Parathyroid adenoma (tissue), 2 donors: ENCODE data around the gene KCNQ1.
"Not testable (repeated sequence)": the region's sequence is repeated elsewhere in the genome, so short reads cannot be mapped to it uniquely, and the experiment has no call there.

Experiments
- H2AFZ ChIP-seq: fragments of 300-600 bp; sonication (generic); one replicate; pipeline ENCODE4 v1.7.0; 2017; ENCODE audit warnings: antibody characterized with exemption, mild to moderate bottlenecking
- H3K27ac ChIP-seq: fragments of 300-600 bp; sonication (generic); one replicate; pipeline ENCODE4 v1.7.0; 2017
- H3K27me3 ChIP-seq: fragments of 300-600 bp; sonication (generic); one replicate; pipeline ENCODE4 v1.7.0; 2017; ENCODE audit warnings: low read length; ENCODE audit not compliant: control insufficient read depth, insufficient read depth
- H3K36me3 ChIP-seq: fragments of 300-600 bp; sonication (generic); one replicate; pipeline ENCODE4 v1.7.0; 2017; ENCODE audit warnings: low read length; ENCODE audit not compliant: control insufficient read depth, insufficient read depth
- H3K4me1 ChIP-seq: fragments of 300-600 bp; sonication (generic); one replicate; pipeline ENCODE4 v1.7.0; 2017; ENCODE audit warnings: control low read depth
- H3K4me2 ChIP-seq: fragments of 300-600 bp; sonication (generic); one replicate; pipeline ENCODE4 v1.7.0; 2017; ENCODE audit warnings: low read length
- H3K4me3 ChIP-seq: fragments of 300-600 bp; sonication (generic); one replicate; pipeline ENCODE4 v1.7.0; 2017; ENCODE audit warnings: low read depth, low read length
- H3K79me2 ChIP-seq: fragments of 300-600 bp; sonication (generic); one replicate; pipeline ENCODE4 v1.7.0; 2017; ENCODE audit warnings: control low read depth
- H3K9ac ChIP-seq: fragments of 300-600 bp; sonication (generic); one replicate; pipeline ENCODE4 v1.7.0; 2017; ENCODE audit warnings: mild to moderate bottlenecking
- H3K9me3 ChIP-seq: fragments of 300-600 bp; sonication (generic); one replicate; pipeline ENCODE4 v1.7.0; 2017; ENCODE audit warnings: low read length; ENCODE audit not compliant: control insufficient read depth
- CTCF ChIP-seq: fragments of 300-600 bp; sonication (generic); IDR thresholded peaks from one replicate; pipeline ENCODE4 v1.7.0; 2017; ENCODE audit warnings: antibody characterized with exemption, mild to moderate bottlenecking
- donor health status: primary hyperparathyroidism.

KCNQ1 gene

GRCh38 chr11:2482745-2483144 lies 37.9 kb downstream of the KCNQ1 start:
- Histone ChIP-seq H3K9me3 (no peaks in the 10 kb centered on the region), H3K27ac (peak overlapping the region; percentile 82), H3K36me3 (peaks cover under 1% of the 10 kb centered on the region), H3K4me1 (peaks cover 3% of the 10 kb centered on the region), H3K4me3 (no peak overlapping the region), H2AFZ (no peak overlapping the region), H3K79me2 (no peaks in the 10 kb centered on the region), H3K27me3 (no peaks in the 10 kb centered on the region), H3K9ac (no peak overlapping the region), H3K4me2 (no peak overlapping the region)
- no peak for TF ChIP-seq CTCF

GRCh38 chr11:2483426-2483825 lies 38.6 kb downstream of the KCNQ1 start:
- Histone ChIP-seq H3K79me2 (no peaks in the 10 kb centered on the region), H3K4me3 (peak overlapping the region; percentile 34), H3K4me2 (peak overlapping the region; percentile 57), H3K9ac (no peak overlapping the region), H3K27ac (peak overlapping the region; percentile 82), H3K36me3 (peaks cover 3% of the 10 kb centered on the region), H3K27me3 (no peaks in the 10 kb centered on the region), H2AFZ (peak overlapping the region; percentile 9), H3K4me1 (peaks cover 3% of the 10 kb centered on the region), H3K9me3 (no peaks in the 10 kb centered on the region)
- TF ChIP-seq CTCF = no peak

- H3K27me3 ChIP-seq = no peaks in the 10 kb centered on the region
- no peaks in the 10 kb centered on the region for H3K79me2 ChIP-seq
- H3K36me3 ChIP-seq = peaks cover 3% of the 10 kb centered on the region
- TF ChIP-seq CTCF = no peak
- no peak overlapping the region for H2AFZ ChIP-seq
- no peak overlapping the region for H3K4me2 ChIP-seq
- peaks cover 3% of the 10 kb centered on the region for H3K4me1 ChIP-seq
- H3K27ac ChIP-seq = peak overlapping the region; percentile 82
- no peak overlapping the region for H3K9ac ChIP-seq
- H3K4me3 ChIP-seq = no peak overlapping the region
- no peaks in the 10 kb centered on the region for H3K9me3 ChIP-seq
Measured at GRCh38 chr11:2484576-2485125, 39.8 kb downstream of the KCNQ1 start.

GRCh38 chr11:2488004-2488403 lies 43.2 kb downstream of the KCNQ1 start:
- Histone ChIP-seq H3K4me1 (peaks cover 3% of the 10 kb centered on the region), H3K9me3 (no peaks in the 10 kb centered on the region), H2AFZ (no peak overlapping the region), H3K27me3 (no peaks in the 10 kb centered on the region), H3K4me2 (no peak overlapping the region), H3K9ac (no peak overlapping the region), H3K27ac (no peak overlapping the region), H3K36me3 (peaks cover 3% of the 10 kb centered on the region), H3K79me2 (no peaks in the 10 kb centered on the region), H3K4me3 (no peak overlapping the region)
- TF ChIP-seq CTCF = no peak

GRCh38 chr11:2489083-2489482 lies 44.3 kb downstream of the KCNQ1 start:
- no peak overlapping the region for H3K4me2 ChIP-seq
- H3K9ac ChIP-seq = no peak overlapping the region
- H3K36me3 ChIP-seq = peaks cover 3% of the 10 kb centered on the region
- H3K4me3 ChIP-seq = no peak overlapping the region
- H2AFZ ChIP-seq = no peak overlapping the region
- peaks cover 3% of the 10 kb centered on the region for H3K4me1 ChIP-seq
- no peaks in the 10 kb centered on the region for H3K27me3 ChIP-seq
- H3K9me3 ChIP-seq = no peaks in the 10 kb centered on the region
- no peaks in the 10 kb centered on the region for H3K79me2 ChIP-seq
- no peak overlapping the region for H3K27ac ChIP-seq
- TF ChIP-seq CTCF = no peak

GRCh38 chr11:2497951-2498350 lies 53.1 kb downstream of the KCNQ1 start:
- not testable (repeated sequence) for H3K4me1 ChIP-seq, H3K4me2 ChIP-seq, H3K79me2 ChIP-seq, H3K27ac ChIP-seq, H3K36me3 ChIP-seq, H3K4me3 ChIP-seq, H2AFZ ChIP-seq, H3K27me3 ChIP-seq, H3K9ac ChIP-seq, H3K9me3 ChIP-seq
